H1 (cell line): ENCODE data around the gene RPL37. TPM values are rescaled to one million over a fixed set of nuclear protein-coding genes. Genes with fewer than 3 reads are reported as not detected.

Experiments used
- BACH1 ChIP-seq: IDR thresholded peaks from 2 replicates; pipeline ENCODE4 v1.6.1; 2012; ENCODE audit warnings: low read length, improper control_type of control experiment
- EZH2 ChIP-seq: fragments of 200-600 bp; sonication (generic); IDR thresholded peaks from 2 replicates; pipeline ENCODE4 v1.7.1; 2012; ENCODE audit warnings: low read depth, mild to moderate bottlenecking, moderate library complexity, low read length, inconsistent platforms; ENCODE audit not compliant: severe bottlenecking
- GABPA ChIP-seq: IDR thresholded peaks from 2 replicates; pipeline ENCODE4 v1.6.1; 2011; ENCODE audit warnings: mild to moderate bottlenecking, low read length, moderate library complexity, borderline replicate concordance; ENCODE audit not compliant: insufficient read depth
- PHF8 ChIP-seq: fragments of 200-600 bp; sonication (generic); conservative IDR thresholded peaks from 2 replicates; pipeline ENCODE4 v1.7.1; 2012; ENCODE audit warnings: low read depth, mild to moderate bottlenecking, inconsistent platforms, low read length, moderate library complexity
- RNF2 ChIP-seq: fragments of 200-900, 300-1000 bp; sonication (generic); IDR thresholded peaks from 2 replicates; pipeline ENCODE4 v1.7.1; 2016; ENCODE audit warnings: borderline replicate concordance, low read depth, mild to moderate bottlenecking, antibody characterized with exemption, low read length; ENCODE audit not compliant: poor library complexity, severe bottlenecking; ENCODE audit errors: missing control alignments
- TCF12 ChIP-seq: IDR thresholded peaks from 2 replicates; pipeline ENCODE4 v1.6.1; 2011; ENCODE audit warnings: low read depth, mild to moderate bottlenecking, low read length
- YY1 ChIP-seq: IDR thresholded peaks from 2 replicates; pipeline ENCODE4 v1.6.1; 2011; ENCODE audit warnings: low read depth, mild to moderate bottlenecking, low read length
- polyA plus RNA-seq, 7 experiments: library from polyadenylated mRNA; depleted of rRNA in 3 of 7; stranded (reverse) in 5 of 7; unstranded in 2 of 7; fragments of >200 nt in 5 of 7; fragments of 200-250 nt in 2 of 7; gene quantifications; 1 replicate in 5 of 7; 2 replicates in 1 of 7; 4 replicates in 1 of 7; pipeline versions ENCODE4 v1.2.1 to v1.2.3, GENCODE V29; 2011 to 2013; ENCODE audit warnings: missing spikeins in 2 of 7, mixed read lengths in 2 of 7
- total RNA-seq: library from RNA; stranded (reverse); fragmentation: NEBNext Ultra II Directional; extraction: Animal tissue kit (Norgen Biotek cat#: 25700); gene quantifications from 2 replicates; pipeline ENCODE4 v1.2.1, GENCODE V29; 2021

Gene RPL37
- total and polyA plus RNA-seq, 2 of the 8 experiments (the other 6 are each of a cell fraction or from before 2014, with no cell fraction given), result 467 to 1,534 TPM

DNA sequence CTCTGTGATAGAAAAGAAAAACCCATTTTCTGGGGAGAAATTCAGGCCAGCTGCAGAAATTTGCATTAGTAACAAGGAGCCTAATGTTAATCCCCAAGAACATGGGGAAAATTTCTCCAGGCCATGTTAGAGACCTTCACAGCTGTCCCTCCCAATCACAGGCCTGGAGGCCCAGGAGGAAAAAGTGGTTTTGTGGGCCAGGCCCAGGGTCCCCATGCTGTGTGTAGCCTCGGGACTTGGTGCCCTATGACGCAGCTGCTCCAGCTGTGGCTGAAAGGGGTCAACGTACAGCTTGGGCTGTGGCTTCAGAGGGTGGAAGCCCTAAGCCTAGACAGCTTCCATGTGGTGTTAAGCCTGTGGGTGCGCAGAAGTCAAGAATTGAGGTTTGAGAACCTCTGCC is 47.3 kb upstream of the RPL37 start (continued):
- TF ChIP-seq EZH2 (no peak), BACH1 (no peak), RNF2 (no peak), PHF8 (no peak), TCF12 (no peak), GABPA (no peak), YY1 (no peak)
